Transverse colon (tissue), 3 donors: Measurements from ENCODE around the gene FTSJ1.

Experiments
- CTCF ChIP-seq, 5 experiments: fragments of 200-600 bp in 3 of 5; fragments of 450-650 bp in 2 of 5; sonication (generic) in 3 of 5; IDR thresholded peaks; 1 replicate in 2 of 5; 2 replicates in 3 of 5; pipeline ENCODE4 v1.5.1; 2016 to 2017; ENCODE audit warnings: antibody characterized with exemption in 5 of 5, inconsistent platforms in 3 of 5, mild to moderate bottlenecking in 2 of 5, moderate library complexity in 1 of 5
- POLR2A ChIP-seq: fragments of 450-650 bp; IDR thresholded peaks from one replicate; pipeline ENCODE4 v1.6.1; 2016; ENCODE audit warnings: antibody characterized with exemption, mild to moderate bottlenecking, moderate library complexity

- no peak for TF ChIP-seq POLR2A
- TF ChIP-seq CTCF (IDR thresholded peaks at IDR 0.05): no peak
Observed at GRCh38 chrX:48531358-48531959, 55.5 kb downstream of the FTSJ1 start.
